HG03108 (cell line): ENCODE results near the gene ABCC8.

Experiments
- ATAC-seq: cut with Tn5 transposase; IDR thresholded peaks from one replicate; pipeline ENCODE4 v1.9.1; 2021; ENCODE audit warnings: moderate library complexity; ENCODE audit not compliant: unreplicated experiment

The ABCC8 gene

GRCh38 chr11:17476317-17477083 is at the start of gene ABCC8:
TSS of gene ABCC8 (minus strand) at chr11:17476845. CDS start at chr11:17476776, 69 bp downstream.
- no peak for ATAC-seq

- ATAC-seq: no peak
Observed at GRCh38 chr11:17526326-17526725, 49.7 kb upstream of the ABCC8 start.

- ATAC-seq: no peak
Observed at GRCh38 chr11:17525570-17525969, 48.9 kb upstream of the ABCC8 start.

DNA sequence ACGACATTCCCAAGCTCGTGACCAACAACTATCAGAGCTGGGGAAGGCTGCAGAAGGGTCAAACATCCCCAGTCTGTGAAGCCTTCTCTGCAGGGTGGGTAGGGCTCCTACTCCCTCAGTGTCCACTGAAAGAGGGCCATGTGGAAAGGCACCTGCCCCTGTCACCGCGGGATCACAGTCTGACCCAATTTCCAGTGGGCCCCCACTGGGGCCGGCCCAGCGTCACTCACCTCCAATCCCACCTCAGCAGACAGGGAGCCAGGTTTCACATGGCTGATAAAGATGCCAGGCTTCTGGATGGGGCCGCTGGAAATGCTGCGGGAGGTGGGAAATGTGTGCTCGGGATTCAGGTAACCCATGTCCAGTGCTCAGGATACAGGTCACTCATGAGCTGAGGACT is 47.6 kb upstream of the ABCC8 start:
- no peak for ATAC-seq

DNA sequence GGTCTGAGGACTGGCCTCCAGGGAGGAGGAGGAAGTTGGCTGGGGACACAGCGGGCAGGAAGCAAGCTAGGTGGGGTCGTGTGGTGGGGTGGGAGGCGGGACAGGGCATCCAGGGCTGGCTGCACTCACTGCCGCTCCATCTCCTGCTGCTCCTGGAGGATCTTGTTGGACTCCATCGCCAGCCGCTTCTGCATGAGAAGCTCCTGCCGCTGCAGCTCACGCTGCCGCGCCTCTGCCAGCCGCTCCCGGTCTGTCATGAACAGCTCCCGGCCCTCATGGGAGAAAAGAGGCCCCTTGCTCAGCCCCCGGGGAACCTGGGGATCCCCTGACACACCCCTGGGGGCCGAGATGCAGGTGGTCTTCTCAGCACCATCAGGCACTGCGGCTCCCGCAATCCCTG is 46.0 kb upstream of the ABCC8 start:
- ATAC-seq: no peak

GRCh38 chr11:17521106-17521900 is 44.7 kb upstream of the ABCC8 start:
- no peak for ATAC-seq

- ATAC-seq: no peak
Observed at GRCh38 chr11:17519061-17519885, 42.6 kb upstream of the ABCC8 start.

- no peak for ATAC-seq
Observed at GRCh38 chr11:17518366-17518765, 41.7 kb upstream of the ABCC8 start.

DNA sequence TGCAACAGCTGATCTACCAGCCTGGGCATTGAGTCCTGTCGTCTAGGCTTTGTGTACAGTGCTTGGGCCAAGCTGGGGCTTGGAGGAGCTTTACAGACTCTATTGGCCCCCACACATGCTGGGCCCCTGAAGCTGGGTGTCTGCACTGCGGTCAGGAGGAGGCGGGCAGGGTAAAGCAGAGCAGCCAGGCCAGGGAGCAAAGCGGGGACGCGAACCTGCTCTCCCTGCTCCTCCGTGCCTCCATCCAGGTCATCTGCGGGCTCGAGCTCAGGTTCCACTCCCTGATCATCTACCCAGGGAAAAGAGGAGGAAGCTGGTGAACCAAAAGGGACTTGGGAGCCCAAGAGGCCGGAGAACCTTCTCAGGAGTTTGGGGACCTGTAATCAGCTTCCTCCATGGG is 40.5 kb upstream of the ABCC8 start:
- ATAC-seq: no peak

DNA sequence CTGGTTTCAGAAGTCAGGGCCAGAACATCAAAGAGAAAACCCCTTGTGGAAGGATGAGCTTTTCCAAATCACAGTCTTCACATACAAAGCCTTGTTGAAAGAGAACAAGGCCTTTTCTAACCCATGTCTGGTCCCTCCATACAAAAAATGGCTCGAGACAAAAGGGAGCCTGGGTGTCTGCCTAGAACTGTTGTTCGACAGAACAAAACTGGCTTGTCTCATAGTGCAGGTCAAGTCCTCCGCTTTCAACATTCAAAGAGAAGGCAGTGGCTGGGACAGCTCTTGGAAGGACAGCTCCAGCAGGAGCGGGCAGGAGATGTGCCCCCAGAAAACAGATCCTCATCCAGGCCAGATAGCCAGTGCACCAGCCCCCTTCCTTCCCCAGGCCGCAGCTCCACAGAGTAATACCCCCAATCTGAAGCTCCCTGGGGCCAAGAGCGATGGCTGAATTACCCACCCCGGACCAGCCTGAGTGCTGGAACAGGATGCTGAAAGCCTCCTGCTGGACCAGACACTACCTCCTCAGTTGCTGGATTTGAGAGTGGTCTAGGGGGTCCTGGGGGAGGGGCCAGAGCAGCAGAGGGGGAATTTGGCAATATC is 40.0 kb upstream of the ABCC8 start:
- no peak for ATAC-seq

- ATAC-seq: no peak
Observed at GRCh38 chr11:17515443-17516176, 39.0 kb upstream of the ABCC8 start.

GRCh38 chr11:17514476-17514875 is 37.8 kb upstream of the ABCC8 start:
- no peak for ATAC-seq

DNA sequence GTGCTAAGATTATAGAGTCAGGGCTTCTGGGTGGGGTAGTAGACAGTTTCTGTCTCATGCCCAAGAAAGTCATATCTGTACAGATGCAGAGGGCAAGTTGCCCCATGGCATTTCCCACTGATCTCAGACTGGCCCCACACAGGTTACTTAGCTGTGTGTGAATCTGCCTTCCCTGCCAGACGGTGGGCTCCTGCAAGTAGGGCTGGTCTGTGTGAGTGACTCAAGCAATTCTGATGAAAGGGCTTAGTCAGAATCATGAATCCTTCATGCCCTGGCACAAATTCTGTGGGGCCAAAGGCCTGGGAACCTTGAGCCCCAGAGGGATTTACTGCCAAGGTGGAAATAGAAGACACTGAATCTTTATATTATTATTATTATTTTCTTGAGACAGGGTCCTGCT is 37.2 kb upstream of the ABCC8 start:
- ATAC-seq: no peak

DNA sequence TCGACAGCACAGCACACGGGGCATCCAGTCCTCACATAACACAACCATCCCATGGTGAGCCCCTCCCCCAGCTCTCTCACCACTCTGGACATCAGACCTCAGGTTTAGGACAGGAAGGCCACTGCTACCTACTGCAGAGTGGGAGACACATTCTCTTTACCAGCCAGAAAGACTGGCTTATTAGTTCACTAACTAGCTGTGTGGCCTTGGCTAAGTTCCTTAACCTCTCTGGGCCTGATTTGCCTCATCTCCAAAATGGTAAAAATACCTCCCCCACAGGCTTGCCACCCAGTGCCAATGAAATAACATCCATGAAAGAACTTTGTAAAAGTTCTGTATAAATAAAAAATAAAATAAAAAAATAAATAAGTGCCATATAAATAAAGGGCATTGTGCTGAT is 35.5 kb upstream of the ABCC8 start:
- no peak for ATAC-seq

DNA sequence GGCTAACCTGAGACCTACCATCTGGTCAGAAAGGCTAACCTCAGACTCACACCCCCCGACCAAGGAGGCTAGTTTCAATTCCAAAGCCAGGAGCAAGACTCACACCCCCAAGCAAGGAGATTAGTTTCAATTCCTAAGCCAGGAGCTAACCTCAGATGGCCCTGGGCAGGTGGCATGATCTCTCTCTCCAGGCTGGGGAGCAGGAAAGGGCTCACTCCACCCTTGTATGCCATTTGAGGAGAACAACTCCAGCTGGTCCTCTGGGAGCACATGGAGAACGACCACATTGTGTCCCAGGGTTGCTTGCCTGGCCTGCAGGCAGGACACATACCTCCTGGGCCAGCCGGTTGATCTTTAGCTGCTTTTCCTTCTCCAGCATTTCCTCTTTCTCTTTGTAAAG is 34.9 kb upstream of the ABCC8 start:
- ATAC-seq: no peak

DNA sequence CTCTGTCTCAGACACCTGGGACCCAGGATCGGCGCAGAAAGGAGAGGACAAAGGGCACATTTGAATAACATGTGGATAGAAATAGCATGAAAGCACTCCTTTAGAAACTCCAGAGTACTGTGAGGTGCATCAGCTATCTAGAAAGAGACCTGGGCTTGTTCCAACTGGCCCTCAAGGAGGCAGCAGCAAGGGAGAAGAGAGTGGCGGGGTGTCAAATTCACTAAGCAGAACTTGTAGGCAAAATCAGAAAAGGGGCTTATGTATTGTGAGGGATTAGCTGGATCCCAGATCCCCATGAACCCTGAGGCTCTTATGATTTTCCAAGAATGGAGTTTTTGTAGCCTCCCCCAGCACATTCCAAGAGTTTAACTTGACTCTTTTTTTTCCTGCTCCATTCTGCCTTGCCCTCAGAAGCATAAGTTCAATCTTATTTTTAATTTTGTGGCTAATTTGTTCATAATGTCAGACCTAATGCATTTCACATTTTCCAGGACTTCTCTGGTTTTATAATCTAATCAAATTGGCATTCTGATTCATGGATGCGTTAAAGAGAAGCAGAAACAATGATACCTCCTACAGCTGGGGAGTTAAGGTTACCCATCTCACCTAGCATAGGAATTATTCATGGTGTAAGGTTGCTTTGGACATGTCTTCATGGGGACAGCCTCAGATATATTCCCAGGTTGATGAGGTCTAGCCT is 34.0 kb upstream of the ABCC8 start:
- no peak for ATAC-seq

DNA sequence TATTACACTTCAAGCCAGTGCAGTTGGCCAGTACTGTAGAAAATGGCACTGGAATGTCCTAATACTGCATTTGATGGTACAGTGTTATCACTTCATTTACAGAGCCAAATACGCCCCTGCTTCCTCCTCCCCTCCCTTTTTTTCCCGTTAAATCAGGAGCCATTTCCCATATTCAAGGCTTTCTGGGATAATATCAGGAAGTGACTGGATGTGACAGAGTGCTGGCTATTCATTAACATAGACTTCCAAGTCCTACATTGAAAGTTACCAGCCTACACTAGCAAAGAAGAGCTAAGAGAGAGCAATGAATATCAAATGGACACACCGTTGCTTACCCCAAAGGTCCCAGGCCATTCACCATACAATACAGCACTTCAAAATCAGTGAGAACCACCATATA is 32.1 kb upstream of the ABCC8 start:
- no peak for ATAC-seq

DNA sequence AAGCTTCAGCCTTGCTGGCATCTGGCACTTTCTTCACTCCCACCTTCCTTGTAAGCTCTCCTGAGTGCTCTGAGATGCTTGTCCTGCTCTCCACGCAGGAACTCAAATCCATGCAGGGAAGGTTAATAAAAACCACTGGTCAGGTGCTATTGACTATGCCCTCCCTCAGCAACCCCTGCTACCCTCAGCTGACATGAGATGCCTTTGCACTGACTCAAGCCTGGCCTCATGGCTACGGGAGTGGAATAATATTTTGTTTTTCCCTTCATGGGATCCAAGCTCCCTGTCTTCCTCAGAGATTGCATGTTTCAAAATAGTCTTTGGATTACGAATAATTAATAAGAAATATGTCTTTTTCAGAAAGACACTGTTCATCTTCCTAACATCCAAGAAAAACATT is 31.7 kb upstream of the ABCC8 start:
- no peak for ATAC-seq

- ATAC-seq: no peak
Observed at GRCh38 chr11:17507773-17508172, 31.1 kb upstream of the ABCC8 start.

DNA sequence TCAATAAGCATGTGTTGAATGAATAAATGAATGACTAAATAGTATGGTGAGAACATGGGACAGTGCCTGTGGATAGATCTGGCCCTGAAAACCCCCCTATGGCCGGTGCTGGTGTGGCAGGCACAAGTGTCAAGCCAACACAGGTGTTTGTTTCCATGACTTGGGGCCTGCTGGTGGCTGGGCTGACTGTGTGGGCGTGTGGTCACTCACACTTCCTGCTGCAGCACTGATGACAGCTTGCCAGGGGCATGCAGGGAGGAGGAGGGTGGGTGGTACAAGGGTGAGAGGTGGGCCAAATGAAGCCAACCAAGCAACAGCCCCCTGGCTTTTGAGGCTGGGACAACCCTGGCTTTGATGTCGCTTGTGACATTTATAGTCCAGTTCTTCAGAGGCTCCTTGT is 30.3 kb upstream of the ABCC8 start:
- ATAC-seq: no peak
